ENCODE results near the gene RIMS1.

RIMS1 gene

GRCh38 chr6:72084992-72085569 lies 198.7 kb downstream of the RIMS1 start:
- peaks cover 0 to 3% of the 10 kb centered on the region in 2 donors for H3K4me1 ChIP-seq (ENCODE audit: control insufficient read depth in 2 of 2, insufficient read depth in 1 of 2, low read depth in 1 of 2, low read length in 2 of 2)
- no peaks in the 10 kb centered on the region for H3K9me3 ChIP-seq (replicated peaks in 1 of 2; ENCODE audit: control insufficient read depth in 2 of 2, insufficient read depth in 1 of 2, low read depth in 1 of 2, low read length in 2 of 2)
- no peak overlapping the region for H4K8ac ChIP-seq (ENCODE audit: low read depth, low read length)
- no peak overlapping the region for H4K91ac ChIP-seq (ENCODE audit: low read depth, low read length, poor library complexity)
- peak; percentile 15 for DNase-seq (ENCODE audit: low spot score)
- H3K27ac ChIP-seq (replicated peaks; ENCODE audit: low read length), result no peak overlapping the region
- no peak overlapping the region for H3K9ac ChIP-seq (ENCODE audit: low read depth, low read length, poor library complexity)
- no peak overlapping the region for H3K4ac ChIP-seq (ENCODE audit: low read length)
- H3K23ac ChIP-seq (ENCODE audit: low read depth, low read length, poor library complexity), result no peak overlapping the region
- H3K4me2 ChIP-seq (ENCODE audit: insufficient read depth, low read length, poor library complexity, severe bottlenecking), result no peak overlapping the region
- H2BK120ac ChIP-seq (ENCODE audit: low read depth, low read length), result no peak overlapping the region
- H2BK15ac ChIP-seq (ENCODE audit: low read length), result no peak overlapping the region
- no peak overlapping the region for H3K18ac ChIP-seq (ENCODE audit: low read length)
- no peak overlapping the region for H2AFZ ChIP-seq (ENCODE audit: low read length)
- no peaks in the 10 kb centered on the region for H3K27me3 ChIP-seq (ENCODE audit: control insufficient read depth in 3 of 3, insufficient read depth in 3 of 3, low read depth in 1 of 3, low read length in 3 of 3)
- WGBS, 2 donors (ENCODE audit: extremely low coverage in 2 of 2, insufficient read length in 2 of 2, insufficient replicate concordance in 1 of 2), result no CpG with 5 or more reads among the region's 1 CpG
- no peak overlapping the region for H3K14ac ChIP-seq (ENCODE audit: low read length)
- no peak overlapping the region for H2BK12ac ChIP-seq (ENCODE audit: low read length)
- H3K4me3 ChIP-seq (ENCODE audit: low read length in 2 of 2), result no peak overlapping the region
- no peaks in the 10 kb centered on the region for H3K79me1 ChIP-seq (ENCODE audit: low read depth, low read length)
- no peak overlapping the region for H2AK5ac ChIP-seq (ENCODE audit: low read depth, low read length)
- H3K36me3 ChIP-seq (replicated peaks in 1 of 2; ENCODE audit: control insufficient read depth in 2 of 2, insufficient read depth in 2 of 2, low read length in 2 of 2), result no peaks in the 10 kb centered on the region
- no peak overlapping the region for H2BK5ac ChIP-seq (ENCODE audit: low read length)

- Histone ChIP-seq H3K27me3 (ENCODE audit: control insufficient read depth in 3 of 3, insufficient read depth in 3 of 3, low read depth in 1 of 3, low read length in 3 of 3) (no peaks in the 10 kb centered on the region), H2BK120ac (ENCODE audit: low read depth, low read length) (no peak overlapping the region), H2BK5ac (ENCODE audit: low read length) (no peak overlapping the region), H3K4ac (ENCODE audit: low read length) (no peak overlapping the region), H4K8ac (ENCODE audit: low read depth, low read length) (no peak overlapping the region), H3K18ac (ENCODE audit: low read length) (no peak overlapping the region), H4K91ac (ENCODE audit: low read depth, low read length, poor library complexity) (no peak overlapping the region), H3K27ac (replicated peaks; ENCODE audit: low read length) (no peak overlapping the region), H3K9me3 (replicated peaks in 1 of 2; ENCODE audit: control insufficient read depth in 2 of 2, insufficient read depth in 1 of 2, low read depth in 1 of 2, low read length in 2 of 2) (no peaks in the 10 kb centered on the region), H3K36me3 (replicated peaks in 1 of 2; ENCODE audit: control insufficient read depth in 2 of 2, insufficient read depth in 2 of 2, low read length in 2 of 2) (no peaks in the 10 kb centered on the region), H3K4me3 (ENCODE audit: low read length in 2 of 2) (no peak overlapping the region), H2AFZ (ENCODE audit: low read length) (no peak overlapping the region), H3K4me2 (ENCODE audit: insufficient read depth, low read length, poor library complexity, severe bottlenecking) (no peak overlapping the region), H2AK5ac (ENCODE audit: low read depth, low read length) (no peak overlapping the region), H3K79me1 (ENCODE audit: low read depth, low read length) (no peaks in the 10 kb centered on the region), H2BK12ac (ENCODE audit: low read length) (no peak overlapping the region), H2BK15ac (ENCODE audit: low read length) (no peak overlapping the region), H3K14ac (ENCODE audit: low read length) (no peak overlapping the region), H3K9ac (ENCODE audit: low read depth, low read length, poor library complexity) (no peak overlapping the region), H3K4me1 (ENCODE audit: control insufficient read depth in 2 of 2, insufficient read depth in 1 of 2, low read depth in 1 of 2, low read length in 2 of 2) (no peaks in the 10 kb centered on the region), H3K23ac (ENCODE audit: low read depth, low read length, poor library complexity) (no peak overlapping the region)
- no CpG with 5 or more reads among the region's 1 CpG for WGBS, 2 donors (ENCODE audit: extremely low coverage in 2 of 2, insufficient read length in 2 of 2, insufficient replicate concordance in 1 of 2)
- DNase-seq (ENCODE audit: low spot score), result no peak
Observed at GRCh38 chr6:72094506-72094905, 208.2 kb downstream of the RIMS1 start.

GRCh38 chr6:72102561-72102960 lies 216.2 kb downstream of the RIMS1 start:
- Histone ChIP-seq H2BK12ac (ENCODE audit: low read length) (no peak overlapping the region), H2AK5ac (ENCODE audit: low read depth, low read length) (no peak overlapping the region), H3K9me3 (replicated peaks in 1 of 2; ENCODE audit: control insufficient read depth in 2 of 2, insufficient read depth in 1 of 2, low read depth in 1 of 2, low read length in 2 of 2) (no peaks in the 10 kb centered on the region), H3K4me3 (ENCODE audit: low read length in 2 of 2) (no peak overlapping the region), H3K18ac (ENCODE audit: low read length) (no peak overlapping the region), H3K79me1 (ENCODE audit: low read depth, low read length) (no peaks in the 10 kb centered on the region), H4K91ac (ENCODE audit: low read depth, low read length, poor library complexity) (no peak overlapping the region), H3K9ac (ENCODE audit: low read depth, low read length, poor library complexity) (no peak overlapping the region), H3K4me2 (ENCODE audit: insufficient read depth, low read length, poor library complexity, severe bottlenecking) (no peak overlapping the region), H3K27me3 (ENCODE audit: control insufficient read depth in 3 of 3, insufficient read depth in 3 of 3, low read depth in 1 of 3, low read length in 3 of 3) (no peaks in the 10 kb centered on the region), H2BK120ac (ENCODE audit: low read depth, low read length) (no peak overlapping the region), H3K23ac (ENCODE audit: low read depth, low read length, poor library complexity) (no peak overlapping the region), H2BK5ac (ENCODE audit: low read length) (no peak overlapping the region), H3K36me3 (replicated peaks in 1 of 2; ENCODE audit: control insufficient read depth in 2 of 2, insufficient read depth in 2 of 2, low read length in 2 of 2) (no peaks in the 10 kb centered on the region), H3K27ac (replicated peaks; ENCODE audit: low read length) (no peak overlapping the region), H4K8ac (ENCODE audit: low read depth, low read length) (no peak overlapping the region), H2AFZ (ENCODE audit: low read length) (no peak overlapping the region), H3K4ac (ENCODE audit: low read length) (no peak overlapping the region), H3K14ac (ENCODE audit: low read length) (no peak overlapping the region), H3K4me1 (ENCODE audit: control insufficient read depth in 2 of 2, insufficient read depth in 1 of 2, low read depth in 1 of 2, low read length in 2 of 2) (no peaks in the 10 kb centered on the region), H2BK15ac (ENCODE audit: low read length) (no peak overlapping the region)
- DNase-seq (ENCODE audit: low spot score), result no peak

- H3K4me2 ChIP-seq (ENCODE audit: insufficient read depth, low read length, poor library complexity, severe bottlenecking), result no peak overlapping the region
- H2AFZ ChIP-seq (ENCODE audit: low read length), result no peak overlapping the region
- no CpG with 5 or more reads among the region's 2 CpGs for WGBS, 2 donors (ENCODE audit: extremely low coverage in 2 of 2, insufficient read length in 2 of 2, insufficient replicate concordance in 1 of 2)
Observed at GRCh38 chr6:72111611-72112010, 225.3 kb downstream of the RIMS1 start.

More at GRCh38 chr6:72111611-72112010, 225.3 kb downstream of the RIMS1 start:
- Histone ChIP-seq H3K36me3 (replicated peaks in 1 of 2; ENCODE audit: control insufficient read depth in 2 of 2, insufficient read depth in 2 of 2, low read length in 2 of 2) (no peaks in the 10 kb centered on the region), H4K8ac (ENCODE audit: low read depth, low read length) (no peak overlapping the region), H3K18ac (ENCODE audit: low read length) (no peak overlapping the region), H3K9me3 (replicated peaks in 1 of 2; ENCODE audit: control insufficient read depth in 2 of 2, insufficient read depth in 1 of 2, low read depth in 1 of 2, low read length in 2 of 2) (no peaks in the 10 kb centered on the region), H3K27me3 (ENCODE audit: control insufficient read depth in 3 of 3, insufficient read depth in 3 of 3, low read depth in 1 of 3, low read length in 3 of 3) (no peaks in the 10 kb centered on the region), H3K27ac (replicated peaks; ENCODE audit: low read length) (no peak overlapping the region), H3K9ac (ENCODE audit: low read depth, low read length, poor library complexity) (no peak overlapping the region), H3K4me3 (ENCODE audit: low read length in 2 of 2) (no peak overlapping the region), H3K23ac (ENCODE audit: low read depth, low read length, poor library complexity) (no peak overlapping the region), H3K4ac (ENCODE audit: low read length) (no peak overlapping the region), H2BK5ac (ENCODE audit: low read length) (no peak overlapping the region), H2BK12ac (ENCODE audit: low read length) (no peak overlapping the region), H2AK5ac (ENCODE audit: low read depth, low read length) (no peak overlapping the region), H4K91ac (ENCODE audit: low read depth, low read length, poor library complexity) (no peak overlapping the region), H3K14ac (ENCODE audit: low read length) (no peak overlapping the region), H2BK15ac (ENCODE audit: low read length) (no peak overlapping the region), H3K4me1 (ENCODE audit: control insufficient read depth in 2 of 2, insufficient read depth in 1 of 2, low read depth in 1 of 2, low read length in 2 of 2) (peaks cover 0 to 3% of the 10 kb centered on the region in 2 donors), H2BK120ac (ENCODE audit: low read depth, low read length) (no peak overlapping the region), H3K79me1 (ENCODE audit: low read depth, low read length) (no peaks in the 10 kb centered on the region)
- DNase-seq (ENCODE audit: low spot score), result no peak

Data from neuronal stem cell (in vitro differentiated cells).